K562 (cell line): ENCODE measurements around the gene ZKSCAN1. TPM values are rescaled to one million over a fixed set of nuclear protein-coding genes. Genes with fewer than 3 reads are reported as not detected.

ENCODE experiments used
- ATF1 ChIP-seq, 2 experiments: fragments of 450-650 bp in 1 of 2; IDR thresholded peaks; 2 replicates each; pipeline ENCODE4 v1.6.1; 2016; ENCODE audit warnings: missing compliant biosample characterization in 1 of 2, missing genetic modification characterization in 1 of 2
- ATF7 ChIP-seq: fragments of 450-650 bp; IDR thresholded peaks from 2 replicates; pipeline ENCODE4 v1.7.1; 2014; ENCODE audit warnings: mild to moderate bottlenecking, moderate library complexity
- CBX1 ChIP-seq: sonication (generic); IDR thresholded peaks from 2 replicates; pipeline ENCODE4 v1.6.1; 2016; ENCODE audit warnings: antibody characterized with exemption, low read depth, mild to moderate bottlenecking
- E2F8 ChIP-seq: fragments of 450-650 bp; IDR thresholded peaks from 2 replicates; pipeline ENCODE4 v1.7.1; 2018; ENCODE audit warnings: mild to moderate bottlenecking, low read depth; ENCODE audit not compliant: partially characterized antibody
- E4F1 ChIP-seq: fragments of 250-450 bp; sonication (Bioruptor Pico); IDR thresholded peaks from 2 replicates; pipeline ENCODE4 v1.5.0; 2021; ENCODE audit warnings: mild to moderate bottlenecking, borderline replicate concordance
- ELF2 ChIP-seq: fragments of 250-450 bp; sonication (Bioruptor Pico); IDR thresholded peaks from 2 replicates; pipeline ENCODE4 v1.5.0; 2021; ENCODE audit warnings: mild to moderate bottlenecking
- ETV1 ChIP-seq: fragments of 450-650 bp; conservative IDR thresholded peaks from 2 replicates; pipeline ENCODE4 v1.6.1; 2016; ENCODE audit warnings: missing genetic modification characterization, control low read depth, low read depth, missing compliant biosample characterization
- FOSL1 ChIP-seq: fragments of 200-800 bp; sonication (Bioruptor generic); conservative IDR thresholded peaks from 2 replicates; pipeline ENCODE4 v1.6.1; 2016; ENCODE audit warnings: missing genetic modification characterization, missing compliant biosample characterization
- GMEB1 ChIP-seq: fragments of 250-450 bp; sonication (Bioruptor Pico); IDR thresholded peaks from 2 replicates; pipeline ENCODE4 v1.4.0; 2020; ENCODE audit warnings: mild to moderate bottlenecking
- HDAC1 ChIP-seq, 2 experiments: fragments of 450-650 bp; IDR thresholded peaks; 2 replicates each; pipeline ENCODE4 v1.6.1; 2016 to 2017; ENCODE audit warnings: inconsistent platforms in 1 of 2, mild to moderate bottlenecking in 1 of 2, moderate library complexity in 1 of 2
- HMGXB4 ChIP-seq: sonication (generic); formaldehyde crosslinking; IDR thresholded peaks from 2 replicates; pipeline ENCODE4 v1.8.1; 2023; ENCODE audit warnings: mild to moderate bottlenecking, missing genetic modification reagents
- KDM5B ChIP-seq: fragments of 200-600 bp; sonication (generic); IDR thresholded peaks from 2 replicates; pipeline ENCODE4 v1.6.1; 2012; ENCODE audit warnings: low read depth, mild to moderate bottlenecking, moderate library complexity, low read length, control low read depth, inconsistent platforms; ENCODE audit not compliant: insufficient replicate concordance
- LCOR ChIP-seq: sonication (generic); formaldehyde crosslinking; IDR thresholded peaks from 2 replicates; pipeline ENCODE4 v1.8.0; 2022; ENCODE audit warnings: mild to moderate bottlenecking, missing genetic modification reagents
- MTF1 ChIP-seq: fragments of 250-450 bp; sonication (Bioruptor Pico); IDR thresholded peaks from 2 replicates; pipeline ENCODE4 v1.9.0; 2021; ENCODE audit warnings: moderate library complexity, mild to moderate bottlenecking, inconsistent platforms, borderline replicate concordance
- PHB2 ChIP-seq: fragments of 450-650 bp; IDR thresholded peaks from 2 replicates; pipeline ENCODE4 v1.6.1; 2017; ENCODE audit warnings: low read depth
- SREBF1 ChIP-seq: fragments of 150-350 bp; IDR thresholded peaks from 2 replicates; pipeline ENCODE4 v1.6.1; 2014; ENCODE audit warnings: antibody characterized with exemption, low read depth, low read length, borderline replicate concordance
- TBL1XR1 ChIP-seq, 2 experiments: IDR thresholded peaks; 2 replicates each; pipeline ENCODE4 v1.6.1; 2012; ENCODE audit warnings: improper control_type of control experiment in 2 of 2, low read length in 2 of 2, mild to moderate bottlenecking in 1 of 2
- ZNF143 ChIP-seq: sonication (generic); formaldehyde crosslinking; IDR thresholded peaks from 2 replicates; pipeline ENCODE4 v1.9.0; 2022; ENCODE audit warnings: mild to moderate bottlenecking, missing genetic modification reagents
- polyA plus RNA-seq, 8 experiments: library from polyadenylated mRNA; depleted of rRNA in 4 of 8; stranded (reverse) in 5 of 8; unstranded in 3 of 8; fragments of >200 nt; fragmentation: Nextera tagmentation in 2 of 8; fragmentation: Illumina TruSeq in 1 of 8; extraction: Ambion mirVana in 2 of 8; extraction: Trizol in 1 of 8; gene quantifications; 2 replicates each; pipeline versions ENCODE4 v1.2.1 to v1.2.3, GENCODE V29; 2011 to 2014; ENCODE audit warnings: inconsistent platforms in 1 of 8, missing spikeins in 1 of 8
- total RNA-seq, 7 experiments: library from RNA; depleted of rRNA in 6 of 7; stranded (reverse); fragments of >200 nt in 6 of 7; fragmentation: Illumina TruSeq in 2 of 7; extraction: Trizol in 2 of 7; gene quantifications; 2 replicates each; pipeline versions ENCODE4 v1.2.1 to v1.2.3, GENCODE V29; 2011 to 2021; ENCODE audit warnings: low replicate concordance in 1 of 7

Gene ZKSCAN1
- total and polyA plus RNA-seq, 9 of the 15 experiments (the other 6 are each of a cell fraction or from before 2014, with no cell fraction given), result 5.3 to 43.0 (median 23.2) TPM

- peak; percentile 91 for TF ChIP-seq E2F8
- peak; percentile 80 for TF ChIP-seq ETV1 (tag)
- TF ChIP-seq LCOR, result peak; percentile 57; the same call in 1 of the 2 replicates
- peak; percentile 47; the same call in 1 of the 2 replicates for TF ChIP-seq SREBF1
- TF ChIP-seq HDAC1 (IDR thresholded peaks at IDR 0.05), result peak in 1 of 2 experiments; percentile 98; a peak in 2 of 4 replicates
- TF ChIP-seq PHB2, result no peak
- TF ChIP-seq HMGXB4 (CRISPR knock-in tag), result peak; percentile 89
- TF ChIP-seq ZNF143, result no peak
- peak in 1 of 2 experiments; percentile 22; a peak in 2 of 4 replicates for TF ChIP-seq TBL1XR1 (IDR thresholded peaks at IDR 0.05; ENCODE audit: low read length in 2 of 2)
- TF ChIP-seq CBX1, result peak; percentile 69; the same call in 1 of the 2 replicates
- no peak for TF ChIP-seq E4F1 (CRISPR knock-in tag)
- TF ChIP-seq ELF2, result peak; percentile 79; the same call in 1 of the 2 replicates
- TF ChIP-seq GMEB1 (CRISPR knock-in tag), result peak; percentile 48; the same call in 1 of the 2 replicates
- TF ChIP-seq FOSL1 (tag), result peak; percentile 62; the same call in 1 of the 2 replicates
- TF ChIP-seq MTF1 (CRISPR knock-in tag), result no peak
- TF ChIP-seq ATF1 (CRISPR knock-in tag; IDR thresholded peaks at IDR 0.05), result peak; percentile 82
- TF ChIP-seq ATF1 (tag; IDR thresholded peaks at IDR 0.05), result peak; percentile 99
- TF ChIP-seq ATF7, result peak; percentile 85
- TF ChIP-seq KDM5B, result peak; percentile 86
These were observed 34.3 kb downstream of the ZKSCAN1 start, which contains the start of gene ZSCAN21 (continued) for GRCh38 chr7:100049441-100050291.
